Inferior parietal cortex (tissue), 1 donor: Measurements from ENCODE around the gene CCND3.
"Not testable (repeated sequence)": the region's sequence is repeated elsewhere in the genome, so short reads cannot be mapped to it uniquely, and the experiment has no call there.

ENCODE experiments used
- DNase-seq: peaks from one replicate; pipeline ENCODE4 v3.0.0-alpha.2; 2016; ENCODE audit errors: extremely low spot score

The CCND3 gene

GRCh38 chr6:41947581-41948220, 6.1 kb upstream of the CCND3 start:
- DNase-seq: no peak

GRCh38 chr6:41943456-41943855, 1.8 kb upstream of the CCND3 start:
- DNase-seq: no peak

DNA sequence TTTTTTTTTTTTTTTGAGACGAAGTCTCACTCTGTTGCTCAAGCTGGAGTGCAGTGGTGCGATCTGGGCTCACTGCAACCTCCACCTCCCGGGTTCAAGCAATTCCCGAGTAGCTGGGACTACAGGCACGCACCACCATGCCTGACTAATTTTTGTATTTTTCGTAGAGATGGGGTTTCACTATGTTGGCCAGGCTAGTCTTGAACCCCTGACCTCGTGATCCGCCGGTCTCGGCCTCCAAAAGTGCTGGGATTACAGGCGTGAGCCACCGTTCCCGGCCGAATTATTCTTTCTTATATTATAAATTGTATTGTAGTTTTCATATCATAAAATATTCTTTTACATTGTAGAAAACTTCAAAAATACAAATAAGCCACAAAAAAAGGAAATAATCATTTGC, 1.3 kb upstream of the CCND3 start:
- DNase-seq: not testable (repeated sequence)

DNA sequence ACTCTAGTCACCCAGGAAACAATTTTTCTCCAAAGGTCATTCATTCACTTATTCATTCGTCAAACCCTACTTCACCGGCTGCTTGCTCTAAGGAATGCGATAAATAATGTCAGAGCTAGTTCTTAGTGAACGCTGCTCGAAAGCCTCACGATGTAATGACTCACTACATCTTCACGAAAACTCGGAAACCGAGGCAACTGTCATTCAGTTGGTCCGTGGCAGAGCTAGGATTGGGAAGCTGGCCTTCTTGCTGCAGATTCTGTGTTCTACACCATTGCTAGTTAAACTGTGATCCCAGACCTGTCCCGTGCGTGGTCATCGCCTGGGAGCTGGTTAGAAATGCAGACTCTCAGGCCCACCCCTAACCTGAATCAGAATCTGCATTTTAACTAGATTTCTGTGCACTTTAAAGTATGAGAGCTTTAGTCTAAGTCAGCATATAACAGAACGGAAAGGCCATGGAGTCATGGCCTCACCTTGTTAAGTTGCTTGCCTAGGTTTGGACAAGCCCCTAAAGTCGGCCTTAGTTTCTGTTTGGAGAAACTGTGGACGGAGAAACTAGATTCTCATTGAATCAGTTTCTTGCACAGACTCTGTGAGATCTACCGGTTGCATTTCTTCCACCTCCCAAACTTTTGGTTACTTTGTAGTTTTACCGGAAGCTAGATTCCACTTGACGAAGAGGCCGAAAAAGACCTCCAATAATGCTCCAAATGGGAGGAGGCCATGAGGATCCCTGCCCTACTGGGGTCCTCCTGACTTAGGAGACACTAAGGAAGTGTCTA, 651 bp upstream of the CCND3 start:
- no peak for DNase-seq

GRCh38 chr6:41940759-41941279, 789 bp downstream of the CCND3 start:
- DNase-seq: peak; percentile 20

DNA sequence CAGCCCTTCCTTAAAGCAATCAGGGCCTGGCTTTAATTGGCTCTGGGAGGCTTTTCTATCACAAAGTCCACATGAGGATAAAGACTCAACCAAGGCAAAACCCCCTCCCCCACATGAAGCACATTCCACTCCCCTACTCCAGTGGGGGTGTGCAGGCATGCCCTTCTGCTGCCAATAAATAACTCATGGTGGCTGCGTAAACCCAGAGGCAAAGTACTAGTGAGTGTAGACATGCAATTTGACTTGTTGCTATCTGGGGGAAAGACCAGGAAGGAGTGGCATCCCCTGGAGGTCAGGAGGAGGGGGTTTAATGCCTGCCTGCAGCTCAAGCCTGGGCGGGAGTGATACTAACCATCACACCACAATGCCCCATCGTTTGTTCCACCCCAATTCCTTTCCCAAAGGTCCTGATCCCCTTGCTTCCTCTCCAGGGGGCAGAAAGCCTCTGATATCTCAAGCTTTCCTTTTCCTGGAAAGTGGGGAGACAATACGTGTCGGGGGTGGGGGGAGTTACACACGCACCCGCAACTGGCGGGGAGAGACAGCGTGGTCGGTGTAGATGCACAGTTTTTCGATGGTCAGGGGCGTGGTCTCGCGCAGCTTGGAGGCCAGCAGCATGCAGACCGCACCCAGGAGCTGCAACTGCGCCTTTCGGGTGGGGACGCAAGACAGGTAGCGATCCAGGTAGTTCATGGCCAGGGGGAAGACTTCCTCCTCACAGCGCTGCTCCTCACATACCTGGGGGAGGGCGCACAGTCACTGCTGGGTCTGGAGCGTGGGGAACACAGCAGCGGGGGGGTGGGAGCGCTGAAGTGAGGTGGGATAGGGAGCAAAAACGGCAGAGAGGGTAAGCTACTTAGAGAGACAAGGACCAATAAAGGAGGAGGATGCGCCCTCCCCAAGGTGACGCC, 1.5 kb downstream of the CCND3 start:
- no peak for DNase-seq

- peak; percentile 25 for DNase-seq
These were observed 2.3 kb downstream of the CCND3 start for GRCh38 chr6:41939176-41939847.

DNA sequence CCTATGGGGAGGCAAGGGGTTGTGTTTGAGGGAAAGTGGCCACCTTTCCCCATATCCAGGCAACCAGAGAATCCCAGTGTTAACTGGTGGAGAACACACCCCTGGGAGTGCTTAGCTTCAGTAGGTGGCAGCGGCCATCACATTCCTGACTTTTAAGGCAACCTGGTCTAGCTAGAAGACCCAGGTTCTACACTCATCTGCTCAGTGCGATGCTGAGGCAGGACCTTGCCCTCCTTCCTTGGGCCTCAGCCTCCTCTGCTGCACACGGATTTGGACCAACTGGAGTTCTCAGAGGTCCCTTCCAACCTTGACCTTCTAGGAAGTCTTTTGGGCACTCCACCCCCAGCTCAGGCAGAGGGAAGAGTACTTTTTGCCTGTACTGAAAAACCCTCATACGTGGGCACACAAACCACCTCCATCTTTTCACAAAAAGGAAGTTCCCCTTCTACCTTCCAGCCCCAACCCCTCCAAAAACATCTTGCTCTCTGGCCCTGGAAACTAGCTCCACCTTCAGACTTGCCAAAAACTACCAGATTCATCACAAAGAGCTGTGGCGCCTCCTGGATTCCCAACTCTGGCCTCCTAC, 2.9 kb downstream of the CCND3 start:
- no peak for DNase-seq

DNA sequence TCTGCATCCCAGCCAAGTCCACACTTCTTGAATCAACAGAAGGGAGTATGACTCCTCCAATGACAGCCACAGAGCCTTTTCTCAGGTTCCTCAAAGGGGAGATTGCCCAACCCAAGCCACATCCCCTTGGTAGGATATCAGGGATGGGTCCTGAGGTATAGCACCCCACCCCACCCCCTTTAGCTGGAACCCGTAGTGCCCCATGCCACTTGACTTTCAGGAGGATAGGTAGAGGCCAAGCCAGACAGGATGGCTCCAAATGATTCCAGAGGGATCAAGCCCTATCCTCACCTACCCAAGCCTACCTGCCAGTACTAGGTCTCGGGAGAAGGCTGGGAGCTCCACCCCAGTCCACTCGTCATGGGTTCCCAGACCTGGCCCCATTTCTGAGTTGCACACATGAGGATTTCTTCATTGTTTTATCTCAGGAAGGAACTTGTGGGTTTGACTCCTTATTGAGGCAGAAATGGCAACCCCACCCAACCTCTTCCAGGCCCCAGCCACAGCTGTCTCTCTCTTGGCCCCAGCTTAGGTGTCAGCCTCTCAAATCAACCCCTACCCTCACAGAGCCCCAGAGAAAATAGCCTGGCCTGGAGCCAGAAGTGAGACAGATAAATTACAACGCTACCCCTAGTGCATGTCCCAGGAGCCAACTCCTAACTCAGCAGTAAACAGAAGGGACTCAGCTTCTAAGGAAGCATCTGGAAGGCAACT, 3.6 kb downstream of the CCND3 start:
- DNase-seq: no peak

- DNase-seq: no peak
These were observed 4.1 kb downstream of the CCND3 start for GRCh38 chr6:41937472-41937860.

GRCh38 chr6:41936073-41936837, 5.4 kb downstream of the CCND3 start:
- DNase-seq: peak; percentile 88

GRCh38 chr6:41935685-41936072, 5.9 kb downstream of the CCND3 start:
- DNase-seq: no peak

DNA sequence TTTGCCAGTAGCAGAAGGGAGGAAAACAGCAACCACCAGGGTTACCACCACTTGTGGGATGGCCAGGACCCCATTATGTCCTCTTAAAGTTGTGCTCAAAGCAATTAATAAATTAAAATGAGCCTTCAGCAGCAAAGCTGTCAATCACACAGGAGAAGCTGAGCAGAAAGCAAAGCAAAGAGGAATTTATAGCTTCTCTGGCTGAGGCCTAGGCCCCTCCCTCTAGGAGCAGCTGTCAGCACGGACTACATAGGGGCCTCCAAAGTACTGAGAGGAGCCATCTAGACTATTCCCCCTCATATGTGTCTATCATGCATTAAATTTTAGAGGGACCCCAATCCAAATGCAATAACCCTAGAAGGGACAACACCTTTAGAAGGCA, 6.4 kb downstream of the CCND3 start:
- no peak for DNase-seq

DNA sequence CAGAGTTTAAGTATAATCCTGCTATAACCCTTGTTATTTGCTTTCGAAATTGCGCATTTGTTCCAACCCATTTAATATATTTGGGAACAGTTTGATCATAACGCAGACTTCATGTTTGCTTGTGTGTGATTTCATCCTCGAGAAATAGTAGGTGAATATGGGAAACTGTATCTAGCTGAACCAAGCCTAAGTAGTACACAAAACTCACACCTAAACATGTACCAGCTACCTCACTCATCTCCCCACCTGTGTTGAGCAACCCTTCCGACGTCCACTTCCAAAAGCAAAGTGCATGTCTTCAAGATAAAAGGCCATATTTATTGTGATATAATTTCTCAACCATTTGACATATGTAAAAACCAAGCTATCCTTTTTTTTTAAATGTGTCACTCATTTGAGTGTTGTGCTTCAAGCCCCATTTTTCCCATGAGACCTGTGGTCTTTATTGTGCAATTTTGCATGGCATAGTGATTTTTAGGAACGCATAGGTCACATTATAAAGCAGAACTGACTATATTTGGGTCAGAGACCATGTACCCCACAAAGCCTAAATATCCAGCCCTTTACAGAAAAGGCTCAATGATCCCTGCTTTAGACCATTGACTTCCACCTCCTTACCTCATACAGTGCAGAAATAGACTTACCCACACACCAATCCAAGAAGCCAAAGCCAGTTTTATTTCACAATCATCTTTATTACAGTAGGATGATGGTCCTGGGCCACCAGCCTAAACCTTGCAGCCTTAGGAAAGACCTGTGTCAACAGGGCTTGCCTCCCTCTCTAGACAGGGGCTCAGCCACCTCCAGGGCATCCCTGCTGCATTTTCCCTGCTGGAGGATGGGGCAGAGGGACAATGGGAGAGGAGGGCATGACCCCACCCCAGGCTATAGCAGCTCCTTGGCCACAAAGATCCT, 7.1 kb downstream of the CCND3 start:
- DNase-seq: no peak

GRCh38 chr6:41932378-41932777, 9.2 kb downstream of the CCND3 start:
- DNase-seq: no peak

- no peak for DNase-seq
These were observed 9.8 kb downstream of the CCND3 start for GRCh38 chr6:41931792-41932191.

DNA sequence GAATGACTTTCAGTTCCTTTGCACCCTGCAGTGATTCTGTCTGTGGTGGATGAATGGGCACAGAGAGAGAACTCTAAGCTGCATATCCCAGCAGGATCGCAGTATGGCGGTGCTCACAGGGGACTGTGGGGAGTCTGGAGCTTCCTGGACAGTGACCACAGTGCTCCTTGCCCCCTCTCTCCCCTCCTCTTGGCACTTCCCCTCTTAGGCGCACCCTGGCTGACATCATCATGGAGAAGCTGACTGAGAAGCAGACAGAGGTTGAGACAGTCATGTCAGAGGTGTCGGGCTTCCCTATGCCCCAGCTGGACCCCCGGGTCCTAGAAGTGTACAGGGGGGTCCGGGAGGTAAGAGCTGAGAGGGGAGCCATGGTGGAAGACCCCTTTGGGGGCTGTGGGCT, 11.7 kb downstream of the CCND3 start:
- DNase-seq: no peak

DNA sequence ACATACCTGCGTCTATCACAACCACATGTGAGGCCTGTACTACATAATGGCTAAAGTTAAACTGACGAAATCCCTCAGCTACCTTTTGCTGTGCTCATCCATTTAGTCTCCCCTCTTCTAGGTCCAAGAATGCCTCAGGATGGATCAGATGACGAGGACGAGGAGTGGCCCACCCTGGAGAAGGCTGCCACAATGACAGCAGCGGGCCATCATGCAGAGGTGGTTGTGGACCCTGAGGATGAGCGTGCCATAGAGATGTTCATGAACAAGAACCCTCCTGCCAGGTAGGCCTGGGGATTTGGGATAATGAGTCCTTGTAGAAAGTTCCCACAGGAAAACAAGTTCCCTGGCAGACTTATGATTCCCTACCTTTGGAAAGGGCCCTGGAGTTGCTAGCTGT, 14.4 kb downstream of the CCND3 start:
- no peak for DNase-seq

DNA sequence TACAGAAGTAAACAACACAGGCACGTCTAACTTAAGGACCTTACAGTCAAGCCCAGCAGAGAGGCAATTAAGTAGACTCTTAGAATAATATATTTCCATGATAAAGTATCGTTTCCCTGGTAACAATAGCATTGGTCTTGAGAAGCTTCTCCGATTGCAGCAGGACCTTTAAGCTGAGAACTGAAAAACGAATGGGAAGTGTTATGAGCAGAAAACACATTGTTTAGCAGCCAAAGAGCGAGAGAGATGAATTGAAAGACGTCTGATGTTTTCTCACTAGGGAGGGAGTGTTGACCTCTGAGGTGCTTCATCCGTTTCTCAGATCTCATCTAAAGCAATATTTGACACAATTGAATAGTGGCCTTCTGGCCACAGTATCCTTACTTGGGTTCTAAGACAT, 19.5 kb downstream of the CCND3 start:
- no peak for DNase-seq
